ENCODE data around the gene CADPS2.

CADPS2 gene

DNA sequence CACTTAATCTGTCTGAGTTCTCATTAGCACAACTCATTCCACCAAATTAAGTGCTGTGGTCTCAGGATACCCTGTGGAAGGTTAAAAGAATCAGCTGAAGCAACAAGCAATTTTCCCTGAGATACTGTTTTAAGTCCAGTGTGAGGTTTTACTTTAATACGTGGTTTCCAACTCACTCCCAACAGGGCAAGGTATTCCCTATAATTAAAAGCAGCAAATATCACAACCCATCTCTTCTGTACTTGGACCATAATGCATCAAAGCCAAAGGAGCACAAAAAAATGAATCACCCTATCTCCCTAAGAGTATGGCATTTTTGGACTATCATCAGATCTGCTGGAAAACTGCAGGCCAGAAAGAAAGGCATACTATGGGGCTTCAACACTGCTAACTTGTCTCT is 4.9 kb downstream of the CADPS2 start:
- DNase-seq (ENCODE audit: low spot score), result no peak
- H3K27me3 ChIP-seq (ENCODE audit: insufficient read depth, poor library complexity, severe bottlenecking), result no peaks in the 10 kb centered on the region
- H3K9me3 ChIP-seq (ENCODE audit: severe bottlenecking), result no peaks in the 10 kb centered on the region
- no peaks in the 10 kb centered on the region for H3K36me3 ChIP-seq (ENCODE audit: low read depth)
- ATAC-seq (ENCODE audit: low read depth), result no peak
- H3K4me1 ChIP-seq (ENCODE audit: insufficient read depth, poor library complexity, severe bottlenecking), result peaks cover 10% of the 10 kb centered on the region
- no peak overlapping the region for H3K27ac ChIP-seq (ENCODE audit: poor library complexity, severe bottlenecking)
- no peak overlapping the region for H3K4me3 ChIP-seq (ENCODE audit: severe bottlenecking)
- TF ChIP-seq, protein P1, sequence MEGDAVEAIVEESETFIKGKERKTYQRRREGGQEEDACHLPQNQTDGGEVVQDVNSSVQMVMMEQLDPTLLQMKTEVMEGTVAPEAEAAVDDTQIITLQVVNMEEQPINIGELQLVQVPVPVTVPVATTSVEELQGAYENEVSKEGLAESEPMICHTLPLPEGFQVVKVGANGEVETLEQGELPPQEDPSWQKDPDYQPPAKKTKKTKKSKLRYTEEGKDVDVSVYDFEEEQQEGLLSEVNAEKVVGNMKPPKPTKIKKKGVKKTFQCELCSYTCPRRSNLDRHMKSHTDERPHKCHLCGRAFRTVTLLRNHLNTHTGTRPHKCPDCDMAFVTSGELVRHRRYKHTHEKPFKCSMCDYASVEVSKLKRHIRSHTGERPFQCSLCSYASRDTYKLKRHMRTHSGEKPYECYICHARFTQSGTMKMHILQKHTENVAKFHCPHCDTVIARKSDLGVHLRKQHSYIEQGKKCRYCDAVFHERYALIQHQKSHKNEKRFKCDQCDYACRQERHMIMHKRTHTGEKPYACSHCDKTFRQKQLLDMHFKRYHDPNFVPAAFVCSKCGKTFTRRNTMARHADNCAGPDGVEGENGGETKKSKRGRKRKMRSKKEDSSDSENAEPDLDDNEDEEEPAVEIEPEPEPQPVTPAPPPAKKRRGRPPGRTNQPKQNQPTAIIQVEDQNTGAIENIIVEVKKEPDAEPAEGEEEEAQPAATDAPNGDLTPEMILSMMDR (IDR thresholded peaks at IDR 0.05; ENCODE audit: poor library complexity, severe bottlenecking), result no peak

DNA sequence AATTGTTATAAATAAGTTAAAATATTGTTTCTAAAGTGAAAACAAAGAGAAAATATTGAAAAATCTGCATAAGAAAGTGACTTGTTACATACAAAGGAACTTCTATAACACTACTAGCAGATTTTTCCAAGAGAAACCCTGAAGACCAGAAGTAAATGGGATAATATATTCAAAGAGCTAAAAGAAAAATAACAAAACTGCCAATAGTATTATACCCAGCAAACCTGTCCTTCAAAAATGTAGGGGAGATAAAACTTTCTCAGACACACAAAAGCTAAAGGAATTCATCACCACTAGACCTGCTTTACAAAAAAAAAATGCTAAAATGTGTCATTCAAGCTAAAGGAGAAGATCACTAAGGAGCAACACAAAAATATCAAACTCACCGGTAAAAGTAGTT is 17.0 kb downstream of the CADPS2 start:
- ATAC-seq (ENCODE audit: low read depth), result no peak
- Histone ChIP-seq H3K27ac (ENCODE audit: poor library complexity, severe bottlenecking) (no peak overlapping the region), H3K4me3 (ENCODE audit: severe bottlenecking) (no peak overlapping the region), H3K9me3 (ENCODE audit: severe bottlenecking) (peaks cover 5% of the 10 kb centered on the region), H3K36me3 (ENCODE audit: low read depth) (no peaks in the 10 kb centered on the region), H3K27me3 (ENCODE audit: insufficient read depth, poor library complexity, severe bottlenecking) (no peaks in the 10 kb centered on the region), H3K4me1 (ENCODE audit: insufficient read depth, poor library complexity, severe bottlenecking) (no peaks in the 10 kb centered on the region)
- TF ChIP-seq, protein P1 (IDR thresholded peaks at IDR 0.05; ENCODE audit: poor library complexity, severe bottlenecking), result no peak
- DNase-seq (ENCODE audit: low spot score), result no peak

DNA sequence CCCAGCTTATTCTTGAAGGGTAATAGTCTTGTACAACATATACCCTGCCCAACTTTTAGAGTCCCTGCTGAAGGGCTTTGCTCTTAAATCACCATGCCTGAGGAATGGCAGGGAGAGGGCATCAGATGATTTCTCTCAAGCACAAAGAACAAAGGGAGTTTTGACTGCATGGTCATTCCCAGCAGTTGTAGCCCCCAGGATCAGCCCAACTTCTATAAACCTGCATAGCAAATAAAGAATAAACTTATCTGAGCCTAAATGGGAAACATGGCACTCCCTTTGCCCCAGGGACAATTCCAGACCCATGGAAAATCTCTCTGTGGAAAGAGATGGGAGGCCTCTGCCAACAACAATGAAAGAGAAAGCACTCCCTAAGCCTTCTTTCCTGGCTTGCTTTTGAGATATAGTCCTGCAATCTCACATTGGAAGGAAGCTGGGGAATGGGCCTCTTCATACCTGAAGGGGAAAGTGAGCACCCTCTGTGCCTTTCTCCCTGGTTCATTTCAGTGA is 18.7 kb downstream of the CADPS2 start:
- no peak for ATAC-seq (ENCODE audit: low read depth)

DNA sequence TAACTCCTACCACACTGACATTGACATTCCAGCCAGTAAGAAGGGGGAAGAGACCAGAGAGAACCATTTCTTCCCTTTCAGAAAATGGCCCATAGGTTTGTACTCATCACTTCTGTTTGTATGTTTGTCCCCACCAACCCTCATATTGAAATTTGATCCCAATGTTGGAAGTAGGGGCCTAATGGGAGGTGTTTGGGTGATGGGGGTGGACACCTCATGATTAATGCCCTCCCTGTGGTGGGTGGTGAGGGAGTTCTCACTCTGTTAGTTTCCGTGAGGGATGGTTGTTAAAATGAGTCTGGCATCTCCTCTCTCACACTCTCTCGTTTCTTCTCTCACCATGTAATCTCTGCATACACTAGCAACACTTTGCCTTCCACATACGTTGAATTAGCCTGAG is 21.4 kb downstream of the CADPS2 start:
- Histone ChIP-seq H3K27me3 (ENCODE audit: insufficient read depth, poor library complexity, severe bottlenecking) (no peaks in the 10 kb centered on the region), H3K27ac (ENCODE audit: poor library complexity, severe bottlenecking) (no peak overlapping the region), H3K4me1 (ENCODE audit: insufficient read depth, poor library complexity, severe bottlenecking) (no peaks in the 10 kb centered on the region), H3K9me3 (ENCODE audit: severe bottlenecking) (peaks cover 5% of the 10 kb centered on the region), H3K4me3 (ENCODE audit: severe bottlenecking) (no peak overlapping the region), H3K36me3 (ENCODE audit: low read depth) (no peaks in the 10 kb centered on the region)
- ATAC-seq (ENCODE audit: low read depth) (no peak), DNase-seq (ENCODE audit: low spot score) (no peak)
- TF ChIP-seq, protein P1 (IDR thresholded peaks at IDR 0.05; ENCODE audit: poor library complexity, severe bottlenecking), result no peak

More for the DNA sequence above, 18.7 kb downstream of the CADPS2 start:
- no peaks in the 10 kb centered on the region for H3K27me3 ChIP-seq (ENCODE audit: insufficient read depth, poor library complexity, severe bottlenecking)
- no peaks in the 10 kb centered on the region for H3K36me3 ChIP-seq (ENCODE audit: low read depth)
- no peaks in the 10 kb centered on the region for H3K4me1 ChIP-seq (ENCODE audit: insufficient read depth, poor library complexity, severe bottlenecking)
- H3K4me3 ChIP-seq (ENCODE audit: severe bottlenecking), result no peak overlapping the region
- no peak overlapping the region for H3K27ac ChIP-seq (ENCODE audit: poor library complexity, severe bottlenecking)
- peaks cover 5% of the 10 kb centered on the region for H3K9me3 ChIP-seq (ENCODE audit: severe bottlenecking)
- TF ChIP-seq, protein P1 (IDR thresholded peaks at IDR 0.05; ENCODE audit: poor library complexity, severe bottlenecking), result no peak
- DNase-seq (ENCODE audit: low spot score), result no peak

DNA sequence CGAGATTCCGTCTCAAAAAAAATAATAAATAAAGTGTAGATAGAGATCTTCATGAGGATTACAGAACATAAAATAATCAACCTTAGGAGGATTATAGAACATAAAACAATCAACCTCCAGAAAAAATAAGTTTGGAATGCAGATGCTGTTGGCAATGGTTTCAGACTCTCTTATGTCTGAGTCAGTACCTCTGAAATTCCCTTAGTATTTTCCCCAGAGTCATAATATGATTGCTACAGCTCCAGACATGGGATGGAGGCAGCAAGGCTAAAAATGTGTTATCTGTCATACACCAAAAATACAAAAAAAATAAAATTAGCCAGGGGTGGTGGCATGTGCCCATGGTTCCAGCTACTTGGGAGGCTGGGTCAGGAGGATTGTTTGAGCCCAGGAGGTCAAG is 22.2 kb downstream of the CADPS2 start:
- Histone ChIP-seq H3K4me1 (ENCODE audit: insufficient read depth, poor library complexity, severe bottlenecking) (no peaks in the 10 kb centered on the region), H3K36me3 (ENCODE audit: low read depth) (no peaks in the 10 kb centered on the region), H3K4me3 (ENCODE audit: severe bottlenecking) (no peak overlapping the region), H3K9me3 (ENCODE audit: severe bottlenecking) (peaks cover 2% of the 10 kb centered on the region), H3K27ac (ENCODE audit: poor library complexity, severe bottlenecking) (no peak overlapping the region), H3K27me3 (ENCODE audit: insufficient read depth, poor library complexity, severe bottlenecking) (no peaks in the 10 kb centered on the region)
- DNase-seq (ENCODE audit: low spot score) (no peak), ATAC-seq (ENCODE audit: low read depth) (no peak)
- TF ChIP-seq, protein P1 (IDR thresholded peaks at IDR 0.05; ENCODE audit: poor library complexity, severe bottlenecking), result no peak
